OCI-LY7 (cell line): ENCODE measurements around the gene ABCA13. TPM values are rescaled to one million over a fixed set of nuclear protein-coding genes. Genes with fewer than 3 reads are reported as not detected.
A peak's percentile ranks its signal among the peaks of the same experiment; 100 is the strongest.

Source experiments
- Bru-seq: library from RNA; stranded (reverse); fragments of 400-500 nt; gene quantifications from one replicate; lab custom pipeline; 2021; lab: Mats Ljungman, UMichigan
- BruChase-seq, 2 experiments: library from RNA; stranded (reverse); fragments of 400-500 nt; gene quantifications; one replicate each; lab custom pipeline; 2021; lab: Mats Ljungman, UMichigan
- BruUV-seq: library from RNA; stranded (reverse); fragments of 400-500 nt; replicated peaks from 2 replicates; lab custom pipeline; 2021; lab: Mats Ljungman, UMichigan
- CTCF ChIA-PET: fragments of 300-600 bp; sonication (Branson Sonifier 250); formaldehyde crosslinking; loops from one replicate; lab custom pipeline; 2022; ENCODE audit warnings: antibody characterized with exemption; ENCODE audit not compliant: unreplicated experiment; lab: Charles Lee
- POLR2A ChIA-PET: fragments of 300-600 bp; sonication (Branson Sonifier 250); formaldehyde crosslinking; loops from one replicate; lab custom pipeline; 2022; ENCODE audit warnings: antibody characterized with exemption; lab: Charles Lee
- DNase-seq: peaks from one replicate; pipeline ENCODE4 v3.0.0-alpha.2; 2015; ENCODE audit warnings: low spot score
- H2AFZ ChIP-seq: fragments of 200-600 bp; sonication (generic), shearing (Covaris generic); 2 replicates; pipeline ENCODE4 v1.6.1; 2014; ENCODE audit warnings: mild to moderate bottlenecking, antibody characterized with exemption, low read length, moderate library complexity
- H3K27ac ChIP-seq: fragments of 200-600 bp; sonication (generic); 2 replicates; pipeline ENCODE4 v1.5.1; 2014; ENCODE audit warnings: mixed run types, low read depth, mild to moderate bottlenecking, moderate library complexity, low read length, inconsistent platforms; ENCODE audit not compliant: poor library complexity, severe bottlenecking
- H3K36me3 ChIP-seq: fragments of 200-600 bp; sonication (generic); 2 replicates; pipeline ENCODE4 v1.6.1; 2014; ENCODE audit warnings: mild to moderate bottlenecking, antibody characterized with exemption, low read length, moderate library complexity, mixed read lengths; ENCODE audit not compliant: insufficient read depth
- H3K4me1 ChIP-seq: fragments of 200-600 bp; sonication (generic); 2 replicates; pipeline ENCODE4 v1.5.1; 2014; ENCODE audit warnings: mild to moderate bottlenecking, low read length; ENCODE audit not compliant: insufficient read depth, poor library complexity, severe bottlenecking
- H3K4me2 ChIP-seq: fragments of 200-600 bp; sonication (generic); 2 replicates; pipeline ENCODE4 v1.6.1; 2014; ENCODE audit warnings: mild to moderate bottlenecking, low read length
- H3K4me3 ChIP-seq: fragments of 200-600 bp; sonication (generic); 2 replicates; pipeline ENCODE4 v1.5.1; 2014; ENCODE audit warnings: mild to moderate bottlenecking, low read depth, low read length; ENCODE audit not compliant: poor library complexity, severe bottlenecking
- H3K79me2 ChIP-seq: fragments of 200-600 bp; sonication (generic); 2 replicates; pipeline ENCODE4 v1.6.1; 2016; ENCODE audit warnings: low read depth, mild to moderate bottlenecking, low read length, moderate library complexity, mixed read lengths; ENCODE audit not compliant: insufficient read depth
- H3K9me2 ChIP-seq: fragments of 200-600 bp; sonication (generic); 2 replicates; pipeline ENCODE4 v1.6.1; 2016; ENCODE audit warnings: mild to moderate bottlenecking, low read length, mixed read lengths; ENCODE audit not compliant: insufficient read depth
- H3K9me3 ChIP-seq: fragments of 200-600 bp; sonication (generic); 2 replicates; pipeline ENCODE4 v1.6.1; 2014; ENCODE audit warnings: mild to moderate bottlenecking, mixed run types, low read length, mixed read lengths
- H4K20me1 ChIP-seq: fragments of 200-600 bp; sonication (generic); 2 replicates; pipeline ENCODE4 v1.6.1; 2014; ENCODE audit warnings: mild to moderate bottlenecking, antibody characterized with exemption, low read length, moderate library complexity, mixed read lengths; ENCODE audit not compliant: insufficient read depth
- CTCF ChIP-seq: fragments of 200-600 bp; sonication (generic); conservative IDR thresholded peaks from 2 replicates; pipeline ENCODE4 v1.5.1; 2014; ENCODE audit warnings: mild to moderate bottlenecking, antibody characterized with exemption, low read length, moderate library complexity, mixed read lengths
- EZH2phosphoT487 ChIP-seq: fragments of 200-600 bp; sonication (generic); IDR thresholded peaks from 2 replicates; pipeline ENCODE4 v1.6.1; 2018; ENCODE audit warnings: low read depth, borderline replicate concordance, mild to moderate bottlenecking, mixed run types, antibody characterized with exemption, low read length, moderate library complexity, mixed read lengths
- intact Hi-C: fragments of 100-400 bp; cut with micrococcal nuclease; formaldehyde crosslinking; loops from one replicate; pipeline ENCODE4 v1.10.0; 2022; ENCODE audit not compliant: unreplicated experiment
- long read RNA-seq: library from polyadenylated mRNA; stranded (forward); transcript quantifications from one replicate; pipeline ENCODE4 v2.0.0, GENCODE V29; 2022
- total RNA-seq, 2 experiments: library from RNA; depleted of rRNA in 1 of 2; stranded (reverse); fragments of >200 nt in 1 of 2; shearing (Covaris generic) in 1 of 2; gene quantifications; 2 replicates each; pipeline ENCODE4 v1.2.3, GENCODE V29; 2014 to 2022

Gene ABCA13, protein sequence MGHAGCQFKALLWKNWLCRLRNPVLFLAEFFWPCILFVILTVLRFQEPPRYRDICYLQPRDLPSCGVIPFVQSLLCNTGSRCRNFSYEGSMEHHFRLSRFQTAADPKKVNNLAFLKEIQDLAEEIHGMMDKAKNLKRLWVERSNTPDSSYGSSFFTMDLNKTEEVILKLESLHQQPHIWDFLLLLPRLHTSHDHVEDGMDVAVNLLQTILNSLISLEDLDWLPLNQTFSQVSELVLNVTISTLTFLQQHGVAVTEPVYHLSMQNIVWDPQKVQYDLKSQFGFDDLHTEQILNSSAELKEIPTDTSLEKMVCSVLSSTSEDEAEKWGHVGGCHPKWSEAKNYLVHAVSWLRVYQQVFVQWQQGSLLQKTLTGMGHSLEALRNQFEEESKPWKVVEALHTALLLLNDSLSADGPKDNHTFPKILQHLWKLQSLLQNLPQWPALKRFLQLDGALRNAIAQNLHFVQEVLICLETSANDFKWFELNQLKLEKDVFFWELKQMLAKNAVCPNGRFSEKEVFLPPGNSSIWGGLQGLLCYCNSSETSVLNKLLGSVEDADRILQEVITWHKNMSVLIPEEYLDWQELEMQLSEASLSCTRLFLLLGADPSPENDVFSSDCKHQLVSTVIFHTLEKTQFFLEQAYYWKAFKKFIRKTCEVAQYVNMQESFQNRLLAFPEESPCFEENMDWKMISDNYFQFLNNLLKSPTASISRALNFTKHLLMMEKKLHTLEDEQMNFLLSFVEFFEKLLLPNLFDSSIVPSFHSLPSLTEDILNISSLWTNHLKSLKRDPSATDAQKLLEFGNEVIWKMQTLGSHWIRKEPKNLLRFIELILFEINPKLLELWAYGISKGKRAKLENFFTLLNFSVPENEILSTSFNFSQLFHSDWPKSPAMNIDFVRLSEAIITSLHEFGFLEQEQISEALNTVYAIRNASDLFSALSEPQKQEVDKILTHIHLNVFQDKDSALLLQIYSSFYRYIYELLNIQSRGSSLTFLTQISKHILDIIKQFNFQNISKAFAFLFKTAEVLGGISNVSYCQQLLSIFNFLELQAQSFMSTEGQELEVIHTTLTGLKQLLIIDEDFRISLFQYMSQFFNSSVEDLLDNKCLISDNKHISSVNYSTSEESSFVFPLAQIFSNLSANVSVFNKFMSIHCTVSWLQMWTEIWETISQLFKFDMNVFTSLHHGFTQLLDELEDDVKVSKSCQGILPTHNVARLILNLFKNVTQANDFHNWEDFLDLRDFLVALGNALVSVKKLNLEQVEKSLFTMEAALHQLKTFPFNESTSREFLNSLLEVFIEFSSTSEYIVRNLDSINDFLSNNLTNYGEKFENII (N-terminal part only)
- not detected in 2 replicates for total RNA-seq (2014; rRNA removed; shearing (Covaris generic))
- not detected in 2 replicates for total RNA-seq (2022)
- percentile 1 among the genes with signal in this experiment for Bru-seq, nascent RNA
- BruChase-seq, experiment 1, labeled RNA remaining after a 6-hour chase, result percentile 2 among the genes with signal in this experiment
- percentile 0 among the genes with signal in this experiment for BruChase-seq, experiment 2, labeled RNA remaining after a 2-hour chase
- long read RNA-seq, result 0 reads

- intact Hi-C loops, result no loop called here
- no peak for TF ChIP-seq EZH2phosphoT487
- no peak for TF ChIP-seq CTCF
- Histone ChIP-seq H3K36me3 (no peaks in the 10 kb centered on the region), H3K4me1 (no peaks in the 10 kb centered on the region), H2AFZ (no peak within 1 kb of the TSS), H4K20me1 (no peaks in the 10 kb centered on the region), H3K4me3 (no peak within 1 kb of the TSS), H3K27ac (no peak within 1 kb of the TSS), H3K9me3 (no peaks in the 10 kb centered on the region), H3K4me2 (no peak within 1 kb of the TSS), H3K79me2 (no peaks in the 10 kb centered on the region), H3K9me2 (no peaks in the 10 kb centered on the region)
- no TSS peak for BruUV-seq
- DNase-seq, result no peak
- CTCF ChIA-PET, result no interaction called here
- POLR2A ChIA-PET, result no interaction called here
Observed at GRCh38 chr7:48171202-48171601, at the start of gene ABCA13. Gene ABCA13 (plus strand): TSS chr7:48171458. CDS start chr7:48171484, 26 bp downstream.

GRCh38 chr7:48126037-48126436 is 45.2 kb upstream of the ABCA13 start:
- Histone ChIP-seq H4K20me1 (no peaks in the 10 kb centered on the region), H3K79me2 (no peaks in the 10 kb centered on the region), H3K27ac (no peak overlapping the region), H3K4me2 (no peak overlapping the region), H3K4me1 (no peaks in the 10 kb centered on the region), H3K9me3 (no peaks in the 10 kb centered on the region), H2AFZ (no peak overlapping the region), H3K36me3 (no peaks in the 10 kb centered on the region), H3K9me2 (no peaks in the 10 kb centered on the region; the same call in 1 of the 2 replicates), H3K4me3 (no peak overlapping the region)
- TF ChIP-seq CTCF (no peak), EZH2phosphoT487 (no peak)
- ChIA-PET POLR2A (interaction anchor here (0.7 kb wide), 1 partner anchor 162 kb away, joined by 3 read pairs; no protein-coding TSS in a partner anchor), CTCF (no interaction called here)
- intact Hi-C loops, result no loop called here
- no peak for DNase-seq
- BruUV-seq, result no TSS peak
